Osteocyte (in vitro differentiated cells): ENCODE data around the gene DOK6. TPM values are rescaled to one million over a fixed set of nuclear protein-coding genes. Genes with fewer than 3 reads are reported as not detected.
A peak's percentile ranks its signal among the peaks of the same experiment; 100 is the strongest.

ENCODE experiments used
- DNase-seq: peaks from one replicate; pipeline ENCODE4 v3.0.0; 2021; ENCODE audit warnings: mixed read lengths; ENCODE audit not compliant: unreplicated experiment; ENCODE audit errors: extremely low spot score
- H3K27ac Mint-ChIP-seq: one replicate; pipeline ENCODE4 v1.8.0; 2021; ENCODE audit warnings: mild to moderate bottlenecking, mixed read lengths; ENCODE audit not compliant: unreplicated experiment
- H3K27me3 Mint-ChIP-seq: one replicate; pipeline ENCODE4 v1.8.0; 2021; ENCODE audit warnings: mixed read lengths; ENCODE audit not compliant: unreplicated experiment
- H3K36me3 Mint-ChIP-seq: one replicate; pipeline ENCODE4 v1.8.0; 2021; ENCODE audit warnings: mixed read lengths; ENCODE audit not compliant: unreplicated experiment
- H3K4me1 Mint-ChIP-seq: one replicate; pipeline ENCODE4 v1.8.0; 2021; ENCODE audit warnings: mixed read lengths; ENCODE audit not compliant: unreplicated experiment
- H3K4me3 Mint-ChIP-seq: one replicate; pipeline ENCODE4 v1.8.0; 2021; ENCODE audit warnings: mild to moderate bottlenecking, moderate library complexity, mixed read lengths; ENCODE audit not compliant: unreplicated experiment
- H3K9me3 Mint-ChIP-seq: one replicate; pipeline ENCODE4 v1.8.0; 2021; ENCODE audit warnings: mixed read lengths; ENCODE audit not compliant: unreplicated experiment
- total RNA-seq: library from RNA; stranded (reverse); gene quantifications from 2 replicates; pipeline ENCODE4 v1.2.1, GENCODE V29; 2021
- TF ChIP-seq, protein P1 (sequence below): fragments of 200-600 bp; sonication (generic); IDR thresholded peaks from 2 replicates; pipeline ENCODE4 v1.5.0; 2021; ENCODE audit warnings: antibody characterized with exemption, mild to moderate bottlenecking, moderate library complexity

The DOK6 gene
- total RNA-seq, 1 donor from 2014 or later: 4.6 TPM

- Mint-ChIP-seq H3K36me3 (no peaks in the 10 kb centered on the region), H3K4me1 (peaks cover 6% of the 10 kb centered on the region), H3K4me3 (no peak overlapping the region), H3K27ac (no peak overlapping the region), H3K9me3 (peaks cover 2% of the 10 kb centered on the region), H3K27me3 (no peaks in the 10 kb centered on the region)
- DNase-seq: no peak
- TF ChIP-seq, protein P1, sequence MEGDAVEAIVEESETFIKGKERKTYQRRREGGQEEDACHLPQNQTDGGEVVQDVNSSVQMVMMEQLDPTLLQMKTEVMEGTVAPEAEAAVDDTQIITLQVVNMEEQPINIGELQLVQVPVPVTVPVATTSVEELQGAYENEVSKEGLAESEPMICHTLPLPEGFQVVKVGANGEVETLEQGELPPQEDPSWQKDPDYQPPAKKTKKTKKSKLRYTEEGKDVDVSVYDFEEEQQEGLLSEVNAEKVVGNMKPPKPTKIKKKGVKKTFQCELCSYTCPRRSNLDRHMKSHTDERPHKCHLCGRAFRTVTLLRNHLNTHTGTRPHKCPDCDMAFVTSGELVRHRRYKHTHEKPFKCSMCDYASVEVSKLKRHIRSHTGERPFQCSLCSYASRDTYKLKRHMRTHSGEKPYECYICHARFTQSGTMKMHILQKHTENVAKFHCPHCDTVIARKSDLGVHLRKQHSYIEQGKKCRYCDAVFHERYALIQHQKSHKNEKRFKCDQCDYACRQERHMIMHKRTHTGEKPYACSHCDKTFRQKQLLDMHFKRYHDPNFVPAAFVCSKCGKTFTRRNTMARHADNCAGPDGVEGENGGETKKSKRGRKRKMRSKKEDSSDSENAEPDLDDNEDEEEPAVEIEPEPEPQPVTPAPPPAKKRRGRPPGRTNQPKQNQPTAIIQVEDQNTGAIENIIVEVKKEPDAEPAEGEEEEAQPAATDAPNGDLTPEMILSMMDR: no peak
Measured at GRCh38 chr18:69804776-69805501, 404.3 kb downstream of the DOK6 start.

GRCh38 chr18:69808399-69808798, 407.7 kb downstream of the DOK6 start:
- Mint-ChIP-seq H3K4me1 (peaks cover 3% of the 10 kb centered on the region), H3K27ac (no peak overlapping the region), H3K27me3 (no peaks in the 10 kb centered on the region), H3K9me3 (peaks cover 6% of the 10 kb centered on the region), H3K4me3 (no peak overlapping the region), H3K36me3 (no peaks in the 10 kb centered on the region)
- DNase-seq: no peak
- TF ChIP-seq, protein P1: no peak

DNA sequence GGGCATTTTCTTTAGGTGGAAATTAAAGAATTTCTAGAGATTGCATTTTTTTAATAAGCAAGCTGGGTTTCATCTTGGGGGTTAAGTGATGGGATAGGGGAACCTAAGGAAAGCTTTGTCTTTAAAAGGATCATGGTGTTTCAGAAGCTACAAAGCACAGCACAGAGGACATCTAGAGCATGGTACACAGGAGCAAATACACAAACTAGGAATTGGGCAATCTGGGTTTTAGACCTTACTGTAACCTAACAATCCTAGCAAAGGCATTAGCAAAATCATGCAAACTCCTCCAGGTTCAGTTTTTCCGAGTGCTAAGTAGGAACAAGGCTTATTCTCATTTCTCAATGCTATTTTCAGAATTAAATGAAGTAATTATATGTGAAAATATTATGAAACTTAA, 412.9 kb downstream of the DOK6 start:
- H3K27me3 Mint-ChIP-seq: no peaks in the 10 kb centered on the region
- no peak overlapping the region for H3K4me3 Mint-ChIP-seq
- H3K4me1 Mint-ChIP-seq: peaks cover 14% of the 10 kb centered on the region
- no peaks in the 10 kb centered on the region for H3K36me3 Mint-ChIP-seq
- H3K9me3 Mint-ChIP-seq: peaks cover 6% of the 10 kb centered on the region
- TF ChIP-seq, protein P1: no peak
- DNase-seq: no peak
- H3K27ac Mint-ChIP-seq: no peak overlapping the region

GRCh38 chr18:69814861-69815385, 414.2 kb downstream of the DOK6 start:
- TF ChIP-seq, protein P1: no peak

GRCh38 chr18:69817335-69817940, 416.8 kb downstream of the DOK6 start:
- Mint-ChIP-seq H3K4me1 (peaks cover 14% of the 10 kb centered on the region), H3K27me3 (no peaks in the 10 kb centered on the region), H3K4me3 (no peak overlapping the region), H3K36me3 (no peaks in the 10 kb centered on the region), H3K9me3 (peaks cover 9% of the 10 kb centered on the region), H3K27ac (peak overlapping the region; percentile 84)
- DNase-seq: no peak
- TF ChIP-seq, protein P1: no peak

More at GRCh38 chr18:69814861-69815385, 414.2 kb downstream of the DOK6 start:
- Mint-ChIP-seq H3K27me3 (no peaks in the 10 kb centered on the region), H3K4me1 (peaks cover 14% of the 10 kb centered on the region), H3K27ac (no peak overlapping the region), H3K36me3 (no peaks in the 10 kb centered on the region), H3K9me3 (peaks cover 4% of the 10 kb centered on the region), H3K4me3 (no peak overlapping the region)
- no peak for DNase-seq
